Karpas-422 (cell line): ENCODE results near the gene NHERF2. TPM values are rescaled to one million over a fixed set of nuclear protein-coding genes. Genes with fewer than 3 reads are reported as not detected.

Experiments
- DNase-seq: peaks from one replicate; pipeline ENCODE4 v3.0.0-alpha.2; 2015
- H2AFZ ChIP-seq: fragments of 200-600 bp; sonication (generic); 2 replicates; pipeline ENCODE4 v1.6.1; 2014; ENCODE audit warnings: antibody characterized with exemption, low read length, mixed read lengths
- H3K27ac ChIP-seq: fragments of 200-600 bp; sonication (generic); 2 replicates; pipeline ENCODE4 v1.5.1; 2014; ENCODE audit warnings: mild to moderate bottlenecking, low read length, moderate library complexity
- H3K27me3 ChIP-seq: fragments of 200-600 bp; sonication (generic); 2 replicates; pipeline ENCODE4 v1.6.1; 2014; ENCODE audit warnings: low read length, mixed read lengths
- H3K36me3 ChIP-seq: fragments of 200-600 bp; sonication (generic); 2 replicates; pipeline ENCODE4 v1.6.1; 2014; ENCODE audit warnings: low read length, mixed read lengths; ENCODE audit not compliant: insufficient read depth
- H3K4me1 ChIP-seq: fragments of 200-600 bp; sonication (generic); 2 replicates; pipeline ENCODE4 v1.6.1; 2014; ENCODE audit warnings: mild to moderate bottlenecking, low read length, mixed read lengths
- H3K4me2 ChIP-seq: fragments of 200-600 bp; sonication (generic); 2 replicates; pipeline ENCODE4 v1.6.1; 2014; ENCODE audit warnings: low read length, low read depth, mild to moderate bottlenecking; ENCODE audit not compliant: poor library complexity, severe bottlenecking
- H3K4me3 ChIP-seq: fragments of 200-600 bp; sonication (generic); 2 replicates; pipeline ENCODE4 v1.5.1; 2014; ENCODE audit warnings: mild to moderate bottlenecking, antibody characterized with exemption, low read length, mixed read lengths
- H3K79me2 ChIP-seq: fragments of 200-600 bp; sonication (generic); 2 replicates; pipeline ENCODE4 v1.6.1; 2014; ENCODE audit warnings: mild to moderate bottlenecking, low read length, mixed read lengths
- H3K9ac ChIP-seq: fragments of 200-600 bp; sonication (generic); 2 replicates; pipeline ENCODE4 v1.6.0; 2014; ENCODE audit warnings: low read length
- H3K9me2 ChIP-seq: fragments of 200-600 bp; sonication (generic), shearing (Covaris generic); replicated peaks from 2 replicates; pipeline ENCODE4 v1.6.0; 2014; ENCODE audit warnings: mild to moderate bottlenecking, low read length, moderate library complexity; ENCODE audit not compliant: insufficient read depth
- H3K9me3 ChIP-seq: fragments of 300-700, 200-600 bp; sonication (generic); 2 replicates; pipeline ENCODE4 v1.6.1; 2014; ENCODE audit warnings: low read length, mixed read lengths
- H4K20me1 ChIP-seq: fragments of 200-600 bp; sonication (generic); 2 replicates; pipeline ENCODE4 v1.6.1; 2014; ENCODE audit warnings: mild to moderate bottlenecking, antibody characterized with exemption, low read length, low read depth; ENCODE audit not compliant: insufficient read depth
- total RNA-seq: library from RNA; depleted of rRNA; stranded (reverse); fragments of >200 nt; shearing (Covaris generic); gene quantifications from 2 replicates; pipeline ENCODE4 v1.2.3, GENCODE V29; 2014; ENCODE audit warnings: low replicate concordance

The NHERF2 gene
- total RNA-seq, 1 experiment from 2014 or later = not detected

- Histone ChIP-seq H3K27me3 (no peaks in the 10 kb centered on the region), H3K9me3 (no peaks in the 10 kb centered on the region), H2AFZ (no peak overlapping the region), H3K9me2 (no peaks in the 10 kb centered on the region), H3K79me2 (no peaks in the 10 kb centered on the region), H3K27ac (no peak overlapping the region), H3K4me1 (no peaks in the 10 kb centered on the region), H4K20me1 (no peaks in the 10 kb centered on the region), H3K36me3 (no peaks in the 10 kb centered on the region), H3K4me3 (no peak overlapping the region), H3K4me2 (no peak overlapping the region), H3K9ac (no peak overlapping the region)
- DNase-seq = peak; percentile 63
These were observed 10.2 kb upstream of the NHERF2 start for GRCh38 chr16:2016407-2016922.

DNA sequence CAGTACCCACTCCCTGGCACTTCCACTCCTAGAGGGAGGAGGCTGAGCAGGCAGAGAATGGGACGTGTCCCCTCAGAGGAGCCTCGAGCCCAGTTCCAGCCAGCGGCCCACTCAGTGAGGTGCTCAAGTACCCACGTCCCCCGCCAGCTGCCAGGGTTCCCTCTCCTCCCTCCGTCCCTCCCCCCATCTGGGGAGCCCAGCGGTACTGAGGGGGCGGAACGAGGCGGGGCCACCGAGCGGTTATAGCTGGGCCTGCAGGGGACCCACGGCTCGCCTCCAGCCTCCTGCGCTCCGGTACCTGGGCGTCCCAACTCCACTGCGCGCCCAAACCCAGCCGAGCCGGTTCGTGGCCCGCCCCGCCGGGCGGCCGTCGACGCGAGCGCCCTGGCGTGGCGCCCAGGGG, 7.2 kb upstream of the NHERF2 start, which contains the start of gene NPW:
Gene NPW, plus strand, starts transcription at position 268 of the 403 bp plus-strand sequence.
- Histone ChIP-seq H3K27ac (no peak within 1 kb of the TSS), H3K9me2 (no peaks in the 10 kb centered on the region), H3K36me3 (no peaks in the 10 kb centered on the region), H4K20me1 (no peaks in the 10 kb centered on the region), H3K9ac (no peak within 1 kb of the TSS), H3K4me1 (peaks cover 7% of the 10 kb centered on the region), H2AFZ (no peak within 1 kb of the TSS), H3K4me3 (no peak within 1 kb of the TSS), H3K4me2 (no peak within 1 kb of the TSS), H3K79me2 (no peaks in the 10 kb centered on the region), H3K27me3 (no peaks in the 10 kb centered on the region), H3K9me3 (no peaks in the 10 kb centered on the region)
- DNase-seq = peak; percentile 65

DNA sequence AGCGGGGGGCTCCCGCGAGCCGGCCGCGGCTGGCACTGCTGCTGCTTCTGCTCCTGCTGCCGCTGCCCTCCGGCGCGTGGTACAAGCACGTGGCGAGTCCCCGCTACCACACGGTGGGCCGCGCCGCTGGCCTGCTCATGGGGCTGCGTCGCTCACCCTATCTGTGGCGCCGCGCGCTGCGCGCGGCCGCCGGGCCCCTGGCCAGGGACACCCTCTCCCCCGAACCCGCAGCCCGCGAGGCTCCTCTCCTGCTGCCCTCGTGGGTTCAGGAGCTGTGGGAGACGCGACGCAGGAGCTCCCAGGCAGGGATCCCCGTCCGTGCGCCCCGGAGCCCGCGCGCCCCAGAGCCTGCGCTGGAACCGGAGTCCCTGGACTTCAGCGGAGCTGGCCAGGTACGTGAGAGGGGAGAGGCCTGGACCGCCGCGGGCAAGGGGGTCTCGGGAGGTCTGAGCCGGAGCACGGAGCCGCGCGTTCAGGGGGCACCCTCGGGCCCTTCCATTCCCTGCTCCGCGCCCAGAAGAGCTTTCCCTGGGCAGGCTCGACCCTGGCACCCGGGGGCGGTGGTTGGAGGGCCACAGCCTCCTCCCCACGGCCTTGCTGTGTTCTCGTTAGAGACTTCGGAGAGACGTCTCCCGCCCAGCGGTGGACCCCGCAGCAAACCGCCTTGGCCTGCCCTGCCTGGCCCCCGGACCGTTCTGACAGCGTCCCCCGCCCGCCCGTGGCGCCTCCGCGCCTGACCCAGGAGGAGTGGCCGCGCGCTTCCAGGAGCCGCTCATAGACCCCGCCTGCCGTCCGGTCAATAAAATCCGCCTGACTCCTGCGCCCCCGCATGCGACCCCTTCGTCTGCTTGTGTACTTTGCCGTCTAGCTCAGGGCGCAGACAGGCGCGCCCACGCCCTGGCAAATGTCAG, 6.5 kb upstream of the NHERF2 start:
- H3K4me1 ChIP-seq = peaks cover 7% of the 10 kb centered on the region
- no peak overlapping the region for H2AFZ ChIP-seq
- no peaks in the 10 kb centered on the region for H3K36me3 ChIP-seq
- no peaks in the 10 kb centered on the region for H3K9me2 ChIP-seq
- no peaks in the 10 kb centered on the region for H3K79me2 ChIP-seq
- no peak for DNase-seq
- no peak overlapping the region for H3K9ac ChIP-seq
- no peak overlapping the region for H3K4me2 ChIP-seq
- H3K27ac ChIP-seq = no peak overlapping the region
- H3K9me3 ChIP-seq = no peaks in the 10 kb centered on the region
- H3K27me3 ChIP-seq = no peaks in the 10 kb centered on the region
- H4K20me1 ChIP-seq = no peaks in the 10 kb centered on the region
- no peak overlapping the region for H3K4me3 ChIP-seq

DNA sequence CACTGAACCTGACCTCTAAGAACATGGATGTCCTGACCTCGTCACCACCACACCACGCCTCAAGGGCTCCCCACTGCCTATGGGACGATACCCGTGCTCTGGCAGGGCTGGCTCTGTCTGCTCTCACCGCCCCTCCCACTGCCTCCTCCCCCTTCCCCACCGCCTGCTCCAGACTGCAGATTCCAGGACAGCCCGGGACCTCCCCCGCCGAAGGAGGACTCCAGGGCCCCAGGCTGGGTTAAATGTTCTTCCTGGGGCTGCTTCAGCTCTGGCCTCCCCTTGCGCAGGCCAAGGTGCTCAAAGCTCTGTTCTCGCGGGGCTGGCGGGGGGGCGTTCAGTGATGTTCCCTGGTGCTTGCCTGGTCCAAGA, 4.0 kb upstream of the NHERF2 start:
- peak overlapping the region; percentile 51; the same call in 1 of the 2 replicates for H3K4me3 ChIP-seq

DNA sequence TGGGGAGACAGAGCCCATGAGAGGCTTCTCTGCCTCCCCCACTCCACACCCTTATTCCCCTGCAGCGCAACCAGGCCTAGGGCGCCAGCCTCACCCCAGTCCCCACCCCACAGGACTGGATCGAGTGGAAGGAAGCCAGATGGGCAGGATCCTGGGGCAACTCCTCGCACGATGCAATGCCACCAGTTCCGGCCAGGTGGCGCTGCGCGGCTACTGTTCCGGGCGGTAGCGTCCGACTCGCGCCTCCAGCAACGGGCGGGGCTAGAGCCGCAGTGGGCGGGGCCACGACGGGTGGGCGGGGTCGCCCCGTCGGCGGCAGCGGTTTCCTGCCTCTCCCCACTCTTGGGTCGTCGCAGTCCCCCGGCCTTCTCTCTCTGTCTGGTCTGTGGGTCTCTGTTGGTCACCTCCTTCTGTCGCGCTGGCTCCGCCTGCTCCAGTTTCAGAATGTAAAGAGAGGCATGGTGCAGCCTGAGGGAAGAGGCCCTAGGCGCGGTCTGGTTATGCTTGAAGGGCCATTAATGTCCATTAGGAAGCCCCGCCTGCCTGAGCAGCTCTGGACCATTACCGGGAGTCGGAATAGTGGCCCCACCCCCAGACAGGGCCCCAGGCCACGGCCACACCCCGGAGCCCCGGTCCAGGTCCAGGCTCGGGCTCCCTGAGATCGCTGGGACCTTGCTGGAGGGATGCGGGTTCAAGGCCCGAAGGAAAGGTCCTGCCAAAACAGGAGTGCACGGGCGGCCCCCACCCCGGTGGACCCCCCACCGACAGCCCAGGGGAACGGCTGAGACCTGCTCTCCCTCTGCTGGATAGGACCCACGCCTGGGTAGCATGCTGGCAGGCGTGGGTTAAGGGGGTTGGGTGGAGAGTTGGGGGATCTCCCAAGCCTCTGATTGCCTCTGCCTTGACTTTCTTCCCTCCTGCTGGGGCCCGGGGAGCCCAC, 3.3 kb upstream of the NHERF2 start:
- peak overlapping the region; percentile 52 for H3K9ac ChIP-seq
- H3K36me3 ChIP-seq = no peaks in the 10 kb centered on the region
- H3K79me2 ChIP-seq = no peaks in the 10 kb centered on the region
- H3K27ac ChIP-seq = no peak overlapping the region
- no peaks in the 10 kb centered on the region for H3K9me2 ChIP-seq
- H4K20me1 ChIP-seq = no peaks in the 10 kb centered on the region
- peak; percentile 96 for DNase-seq
- H3K9me3 ChIP-seq = no peaks in the 10 kb centered on the region
- H2AFZ ChIP-seq = peak overlapping the region; percentile 69; the same call in 1 of the 2 replicates
- H3K4me3 ChIP-seq = peak overlapping the region; percentile 51; the same call in 1 of the 2 replicates
- peaks cover 7% of the 10 kb centered on the region for H3K4me1 ChIP-seq
- peak overlapping the region; percentile 58 for H3K4me2 ChIP-seq
- no peaks in the 10 kb centered on the region for H3K27me3 ChIP-seq

More for the DNA sequence above, 4.0 kb upstream of the NHERF2 start:
- Histone ChIP-seq H3K36me3 (no peaks in the 10 kb centered on the region), H3K9ac (peak overlapping the region; percentile 52), H4K20me1 (no peaks in the 10 kb centered on the region), H3K27me3 (no peaks in the 10 kb centered on the region), H3K4me1 (peaks cover 7% of the 10 kb centered on the region), H3K27ac (no peak overlapping the region), H2AFZ (peak overlapping the region; percentile 69; the same call in 1 of the 2 replicates), H3K79me2 (no peaks in the 10 kb centered on the region), H3K9me3 (no peaks in the 10 kb centered on the region), H3K9me2 (no peaks in the 10 kb centered on the region), H3K4me2 (peak overlapping the region; percentile 58)
- DNase-seq = no peak

DNA sequence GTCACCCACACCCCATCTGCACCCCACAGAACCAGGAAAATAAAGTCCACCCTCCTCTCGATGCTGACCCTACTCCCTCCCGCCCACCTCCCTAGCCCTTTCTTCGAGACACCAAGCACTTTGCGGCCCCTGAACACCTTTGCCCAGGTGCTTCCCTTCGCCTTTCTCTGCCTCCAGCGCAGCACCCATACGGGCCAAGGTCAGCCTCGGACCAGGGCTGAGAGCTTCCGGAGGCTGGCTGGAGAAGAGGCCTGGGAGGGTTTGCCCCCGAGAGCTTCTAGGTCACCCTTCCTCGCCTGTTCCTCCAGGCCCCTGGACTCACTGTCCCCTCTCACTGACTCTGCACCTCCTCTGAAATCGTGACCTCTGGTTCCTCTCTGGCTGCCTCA, 2.7 kb upstream of the NHERF2 start:
- no peaks in the 10 kb centered on the region for H4K20me1 ChIP-seq
- H3K27me3 ChIP-seq = no peaks in the 10 kb centered on the region
- no peaks in the 10 kb centered on the region for H3K9me2 ChIP-seq
- H3K4me3 ChIP-seq = no peak overlapping the region
- peaks cover 7% of the 10 kb centered on the region for H3K4me1 ChIP-seq
- no peak overlapping the region for H3K9ac ChIP-seq
- no peak overlapping the region for H2AFZ ChIP-seq
- H3K9me3 ChIP-seq = no peaks in the 10 kb centered on the region
- no peaks in the 10 kb centered on the region for H3K36me3 ChIP-seq
- no peaks in the 10 kb centered on the region for H3K79me2 ChIP-seq
- no peak overlapping the region for H3K4me2 ChIP-seq
- no peak overlapping the region for H3K27ac ChIP-seq
- no peak for DNase-seq

DNA sequence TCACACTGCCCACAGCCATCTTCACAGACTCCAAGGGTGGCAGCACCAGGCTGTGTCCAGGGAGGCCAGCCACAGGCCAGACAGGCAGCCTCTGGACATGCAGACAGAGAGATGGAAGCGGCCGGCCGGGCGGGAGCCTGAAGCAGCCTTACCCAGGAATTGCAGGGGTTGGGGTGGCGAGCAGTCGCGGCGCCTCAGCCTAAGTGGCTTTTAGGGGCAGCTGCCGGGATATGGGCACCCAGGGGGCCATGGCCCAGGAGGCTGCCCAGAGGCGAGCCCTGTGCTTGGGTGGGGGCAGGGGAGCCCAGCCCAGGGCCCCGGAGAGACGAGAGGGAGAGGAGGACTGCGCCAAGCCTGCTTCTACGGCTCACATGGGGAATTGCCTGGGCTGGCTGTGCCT, 1.5 kb upstream of the NHERF2 start:
- H3K36me3 ChIP-seq = no peaks in the 10 kb centered on the region
- no peaks in the 10 kb centered on the region for H3K27me3 ChIP-seq
- no peak overlapping the region for H3K27ac ChIP-seq
- H3K9me3 ChIP-seq = no peaks in the 10 kb centered on the region
- no peak overlapping the region for H3K4me2 ChIP-seq
- no peaks in the 10 kb centered on the region for H4K20me1 ChIP-seq
- no peak overlapping the region for H3K4me3 ChIP-seq
- peaks cover 7% of the 10 kb centered on the region for H3K4me1 ChIP-seq
- no peaks in the 10 kb centered on the region for H3K79me2 ChIP-seq
- no peaks in the 10 kb centered on the region for H3K9me2 ChIP-seq
- no peak overlapping the region for H2AFZ ChIP-seq
- H3K9ac ChIP-seq = no peak overlapping the region
- no peak for DNase-seq
